Prostate gland (tissue), 2 donors: ENCODE measurements around the gene MTIF3. TPM values are rescaled to one million over a fixed set of nuclear protein-coding genes. Genes with fewer than 3 reads are reported as not detected.

Source experiments
- DNase-seq: peaks from one replicate; pipeline ENCODE4 v3.0.0-alpha.2; 2019; ENCODE audit warnings: low spot score
- H3K27ac ChIP-seq, 2 donors: fragments of 200-600 bp; sonication (generic); 2 replicates each; pipeline ENCODE4 v1.5.1; 2017 to 2019
- H3K27me3 ChIP-seq: fragments of 200-600 bp; sonication (generic); replicated peaks from 2 replicates; pipeline ENCODE4 v1.5.1; 2019; ENCODE audit not compliant: insufficient read depth
- H3K36me3 ChIP-seq, 2 donors: fragments of 200-600 bp; sonication (generic); 1 replicate in 1 of 2; 2 replicates in 1 of 2; pipeline versions ENCODE4 v1.5.1 to v1.8.1; 2017 to 2019
- H3K4me1 ChIP-seq: fragments of 200-600 bp; sonication (generic); replicated peaks from 2 replicates; pipeline ENCODE4 v1.5.1; 2019
- H3K4me3 ChIP-seq, 2 donors: fragments of 200-600 bp; sonication (generic); 2 replicates each; pipeline ENCODE4 v1.5.1; 2017 to 2019
- H3K9me3 ChIP-seq: fragments of 200-600 bp; sonication (generic); 2 replicates; pipeline ENCODE4 v1.5.1; 2017
- CTCF ChIP-seq, 4 experiments: fragments of 200-600 bp in 2 of 4; fragments of 450-650 bp in 2 of 4; sonication (generic) in 2 of 4; IDR thresholded peaks; 1 replicate in 3 of 4; 2 replicates in 1 of 4; pipeline ENCODE4 v1.5.1; 2016 to 2019; ENCODE audit warnings: antibody characterized with exemption in 4 of 4, mild to moderate bottlenecking in 2 of 4, moderate library complexity in 2 of 4
- POLR2A ChIP-seq: fragments of 450-650 bp; IDR thresholded peaks from one replicate; pipeline ENCODE4 v1.6.1; 2016; ENCODE audit warnings: antibody characterized with exemption, mild to moderate bottlenecking
- POLR2AphosphoS5 ChIP-seq: sonication (generic); formaldehyde crosslinking; IDR thresholded peaks from one replicate; pipeline ENCODE4 v1.6.1; 2017; ENCODE audit warnings: antibody characterized with exemption
- WGBS: methylation state at CpG from one replicate; pipeline ENCODE4 v1.1.5; 2018; 5-methylcytosine and 5-hydroxymethylcytosine counted together
- intact Hi-C: fragments of 100-400 bp; cut with DNase I; formaldehyde crosslinking; loops from one replicate; pipeline ENCODE4 v1.14.2; 2022
- total RNA-seq, 2 donors: library from RNA; depleted of rRNA; stranded (reverse); fragments of >200 nt; gene quantifications; one replicate each; pipeline ENCODE4 v1.1.0, GENCODE V29; 2016

The MTIF3 gene
- total RNA-seq, 2 donors from 2014 or later, result 44.8 to 52.3 TPM

- Histone ChIP-seq H3K27me3 (no peaks in the 10 kb centered on the region), H3K4me1 (no peaks in the 10 kb centered on the region), H3K9me3 (no peaks in the 10 kb centered on the region), H3K4me3 (no peak overlapping the region), H3K27ac (no peak overlapping the region), H3K36me3 (no peaks in the 10 kb centered on the region)
- intact Hi-C loops, result no loop called here
- WGBS, result 95% methylated on average over 2 of the region's 2 CpGs
- DNase-seq, result no peak
- TF ChIP-seq POLR2A (no peak), CTCF (IDR thresholded peaks at IDR 0.05) (no peak), POLR2AphosphoS5 (no peak)
Measured at GRCh38 chr13:27472441-27472840, 22.1 kb upstream of the MTIF3 start.

- no peaks in the 10 kb centered on the region for H3K36me3 ChIP-seq
- no peak overlapping the region for H3K27ac ChIP-seq
- no peaks in the 10 kb centered on the region for H3K4me1 ChIP-seq
- H3K9me3 ChIP-seq, result no peaks in the 10 kb centered on the region
- intact Hi-C loops, result no loop called here
- WGBS, result 70% methylated on average over 5 of the region's 5 CpGs
- TF ChIP-seq CTCF (IDR thresholded peaks at IDR 0.05) (no peak), POLR2AphosphoS5 (no peak), POLR2A (no peak)
- no peak for DNase-seq
- no peak overlapping the region for H3K4me3 ChIP-seq
- no peaks in the 10 kb centered on the region for H3K27me3 ChIP-seq
Measured at GRCh38 chr13:27470075-27470820, 19.9 kb upstream of the MTIF3 start.

- 12% methylated on average over 3 of the region's 3 CpGs for WGBS
- Histone ChIP-seq H3K36me3 (no peaks in the 10 kb centered on the region), H3K27ac (no peak overlapping the region), H3K4me3 (no peak overlapping the region), H3K9me3 (no peaks in the 10 kb centered on the region), H3K27me3 (no peaks in the 10 kb centered on the region), H3K4me1 (no peaks in the 10 kb centered on the region)
- DNase-seq, result no peak
- intact Hi-C loops, result no loop called here
- no peak for TF ChIP-seq CTCF (IDR thresholded peaks at IDR 0.05)
- TF ChIP-seq POLR2A, result no peak
- no peak for TF ChIP-seq POLR2AphosphoS5
Measured at GRCh38 chr13:27466513-27466912, 16.1 kb upstream of the MTIF3 start.

- no peak overlapping the region for H3K4me3 ChIP-seq
- no peaks in the 10 kb centered on the region for H3K36me3 ChIP-seq
- H3K27me3 ChIP-seq, result no peaks in the 10 kb centered on the region
- no peaks in the 10 kb centered on the region for H3K9me3 ChIP-seq
- DNase-seq, result no peak
- 64% methylated on average over 5 of the region's 5 CpGs for WGBS
- H3K27ac ChIP-seq, result no peak overlapping the region
- intact Hi-C loops, result no loop called here
- TF ChIP-seq CTCF (IDR thresholded peaks at IDR 0.05) (no peak), POLR2A (no peak), POLR2AphosphoS5 (no peak)
- H3K4me1 ChIP-seq, result no peaks in the 10 kb centered on the region
Measured at GRCh38 chr13:27465611-27466010, 15.2 kb upstream of the MTIF3 start.

GRCh38 chr13:27463500-27463899 is 13.1 kb upstream of the MTIF3 start:
- Histone ChIP-seq H3K9me3 (no peaks in the 10 kb centered on the region), H3K27me3 (no peaks in the 10 kb centered on the region), H3K4me1 (no peaks in the 10 kb centered on the region), H3K4me3 (no peak overlapping the region), H3K36me3 (no peaks in the 10 kb centered on the region), H3K27ac (no peak overlapping the region)
- intact Hi-C loops, result no loop called here
- WGBS, result 79% methylated on average over 6 of the region's 6 CpGs
- TF ChIP-seq CTCF (IDR thresholded peaks at IDR 0.05) (no peak), POLR2AphosphoS5 (no peak), POLR2A (no peak)
- DNase-seq, result no peak
